ENCODE results near the gene ADARB1.
"Not testable (repeated sequence)": the region's sequence is repeated elsewhere in the genome, so short reads cannot be mapped to it uniquely, and the experiment has no call there.

ADARB1 gene, protein sequence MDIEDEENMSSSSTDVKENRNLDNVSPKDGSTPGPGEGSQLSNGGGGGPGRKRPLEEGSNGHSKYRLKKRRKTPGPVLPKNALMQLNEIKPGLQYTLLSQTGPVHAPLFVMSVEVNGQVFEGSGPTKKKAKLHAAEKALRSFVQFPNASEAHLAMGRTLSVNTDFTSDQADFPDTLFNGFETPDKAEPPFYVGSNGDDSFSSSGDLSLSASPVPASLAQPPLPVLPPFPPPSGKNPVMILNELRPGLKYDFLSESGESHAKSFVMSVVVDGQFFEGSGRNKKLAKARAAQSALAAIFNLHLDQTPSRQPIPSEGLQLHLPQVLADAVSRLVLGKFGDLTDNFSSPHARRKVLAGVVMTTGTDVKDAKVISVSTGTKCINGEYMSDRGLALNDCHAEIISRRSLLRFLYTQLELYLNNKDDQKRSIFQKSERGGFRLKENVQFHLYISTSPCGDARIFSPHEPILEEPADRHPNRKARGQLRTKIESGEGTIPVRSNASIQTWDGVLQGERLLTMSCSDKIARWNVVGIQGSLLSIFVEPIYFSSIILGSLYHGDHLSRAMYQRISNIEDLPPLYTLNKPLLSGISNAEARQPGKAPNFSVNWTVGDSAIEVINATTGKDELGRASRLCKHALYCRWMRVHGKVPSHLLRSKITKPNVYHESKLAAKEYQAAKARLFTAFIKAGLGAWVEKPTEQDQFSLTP

GRCh38 chr21:45074048-45074817 is at the start of gene ADARB1:
ADARB1 (plus strand) TSS chr21:45074580; CDS start chr21:45171657, 97,077 bp downstream.
- DNase-seq (ENCODE audit: low spot score): peak; percentile 71

GRCh38 chr21:45026066-45026745 is 48.2 kb upstream of the ADARB1 start:
- no peak for DNase-seq (ENCODE audit: low spot score)

GRCh38 chr21:45026826-45027225 is 47.6 kb upstream of the ADARB1 start:
- no peak for DNase-seq (ENCODE audit: low spot score)

- no peak for DNase-seq (ENCODE audit: low spot score)
These were observed 46.9 kb upstream of the ADARB1 start for GRCh38 chr21:45027241-45028196.

DNA sequence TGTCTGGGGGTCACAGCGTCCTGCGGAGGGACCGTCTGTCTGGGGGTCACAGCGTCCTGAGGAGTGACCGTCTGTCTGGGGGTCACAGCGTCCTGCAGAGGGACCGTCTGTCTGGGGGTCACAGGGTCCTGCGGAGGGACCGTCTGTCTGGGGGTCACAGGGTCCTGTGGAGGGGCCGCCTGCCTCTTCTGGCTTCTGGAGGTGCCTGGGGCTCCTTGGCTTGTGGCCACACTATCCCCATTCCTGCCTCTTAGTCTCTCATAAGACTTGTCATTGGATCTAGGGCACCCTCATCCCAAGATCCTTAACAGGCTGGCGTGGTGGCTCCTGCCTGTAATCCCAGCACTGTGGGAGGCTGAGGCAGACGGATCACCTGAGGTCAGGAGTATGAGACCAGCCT is 45.7 kb upstream of the ADARB1 start:
- DNase-seq (ENCODE audit: low spot score): not testable (repeated sequence)

DNA sequence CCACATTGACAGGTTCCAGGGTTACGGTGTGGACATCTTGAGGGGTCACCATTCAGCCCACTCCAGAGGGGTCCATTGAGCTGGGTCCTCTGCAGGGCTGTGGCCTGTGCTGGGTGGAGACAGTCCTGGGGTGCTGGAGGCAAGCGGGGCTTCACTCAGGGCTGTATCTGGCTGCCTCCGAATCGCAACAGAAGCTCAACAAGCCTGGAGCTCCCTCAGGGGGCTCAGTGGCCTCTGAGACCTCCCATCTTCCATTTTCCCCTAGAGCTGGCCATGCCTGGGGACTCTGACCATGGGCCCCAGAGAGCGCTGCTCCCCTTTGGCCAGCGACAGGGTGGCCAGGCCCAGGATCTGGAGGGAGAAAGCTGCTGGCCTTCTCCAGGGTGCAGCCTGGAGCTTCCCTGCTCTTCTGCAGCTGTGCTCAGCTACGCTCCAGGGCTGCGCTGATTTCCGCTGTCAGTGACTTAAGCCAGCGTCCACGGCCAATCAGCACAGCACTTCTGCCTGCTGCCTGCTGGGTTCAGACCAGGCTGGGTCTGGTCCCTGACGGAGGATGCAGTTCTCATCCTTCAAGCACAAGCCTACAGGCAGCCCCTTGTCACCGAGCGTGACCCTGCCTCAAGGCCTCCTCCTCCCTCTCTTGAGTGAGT is 45.0 kb upstream of the ADARB1 start:
- DNase-seq (ENCODE audit: low spot score): peak; percentile 8

- no peak for DNase-seq (ENCODE audit: low spot score)
These were observed 44.3 kb upstream of the ADARB1 start for GRCh38 chr21:45029948-45030681.

DNA sequence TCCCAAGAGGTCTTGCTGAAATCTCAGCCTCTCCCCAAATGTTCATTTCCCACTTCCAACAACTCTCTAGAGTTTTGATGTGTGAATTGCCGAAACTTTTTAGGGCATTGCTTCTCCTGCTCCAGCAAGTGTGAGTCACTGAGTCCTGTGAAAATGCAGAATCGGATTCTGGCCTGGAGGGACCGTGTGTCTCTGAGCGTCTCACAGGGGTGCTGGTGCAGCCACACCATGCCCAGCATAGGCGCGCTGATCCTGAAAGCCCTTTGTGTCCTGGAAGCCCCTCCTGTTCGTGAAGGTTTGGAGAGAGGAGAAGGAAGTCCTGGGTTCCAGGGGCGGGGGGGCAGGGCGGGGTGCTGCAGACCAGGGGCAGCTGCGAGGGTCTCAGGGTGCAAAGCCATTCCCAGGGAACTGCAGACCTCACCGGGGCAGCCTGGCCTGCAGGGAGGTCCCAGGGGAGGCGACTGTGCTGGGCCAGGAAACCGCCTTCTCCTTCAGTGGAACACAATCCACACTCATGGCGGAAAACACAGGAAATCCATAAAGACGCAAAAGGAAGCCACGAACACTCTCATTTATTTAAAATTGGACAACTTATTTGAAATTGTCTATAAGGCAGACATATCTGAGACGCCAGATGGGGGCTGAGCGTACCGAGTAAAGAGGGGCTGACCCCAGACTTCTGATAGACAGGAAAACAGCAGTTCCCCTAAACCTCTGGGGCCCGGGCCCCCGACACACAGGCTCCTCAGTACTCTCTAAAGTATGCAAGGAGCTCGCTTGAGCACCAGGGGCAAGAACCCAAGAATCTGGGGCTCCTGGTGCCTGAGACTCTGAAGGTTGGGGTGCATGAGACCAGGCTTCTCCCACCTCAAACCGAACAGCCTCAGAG is 43.5 kb upstream of the ADARB1 start:
- DNase-seq (ENCODE audit: low spot score): no peak

- DNase-seq (ENCODE audit: low spot score): no peak
These were observed 42.7 kb upstream of the ADARB1 start for GRCh38 chr21:45031571-45032191.

DNA sequence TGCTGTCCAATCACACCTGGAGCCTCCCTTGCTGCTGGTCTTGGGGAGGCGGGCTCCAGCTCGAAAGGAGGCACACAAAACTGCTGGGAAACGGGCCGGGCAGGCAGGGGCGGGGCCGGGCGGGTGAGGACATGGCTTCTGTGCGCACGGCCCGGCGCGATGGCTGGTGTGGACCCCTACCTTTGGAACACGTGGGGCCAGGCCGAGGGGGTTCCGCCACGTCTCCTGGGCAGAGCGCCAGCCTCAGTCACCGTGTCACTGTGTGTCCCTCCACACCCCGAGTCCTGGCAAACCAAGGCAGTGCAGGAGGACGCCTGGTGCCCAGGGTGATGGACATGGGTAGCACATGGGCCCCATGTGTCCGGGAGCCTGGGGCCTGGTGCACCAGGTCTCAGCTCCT is 42.0 kb upstream of the ADARB1 start:
- no peak for DNase-seq (ENCODE audit: low spot score)

GRCh38 chr21:45032977-45033710 is 41.2 kb upstream of the ADARB1 start:
- no peak for DNase-seq (ENCODE audit: low spot score)

- no peak for DNase-seq (ENCODE audit: low spot score)
These were observed 40.4 kb upstream of the ADARB1 start for GRCh38 chr21:45033791-45034555.

DNA sequence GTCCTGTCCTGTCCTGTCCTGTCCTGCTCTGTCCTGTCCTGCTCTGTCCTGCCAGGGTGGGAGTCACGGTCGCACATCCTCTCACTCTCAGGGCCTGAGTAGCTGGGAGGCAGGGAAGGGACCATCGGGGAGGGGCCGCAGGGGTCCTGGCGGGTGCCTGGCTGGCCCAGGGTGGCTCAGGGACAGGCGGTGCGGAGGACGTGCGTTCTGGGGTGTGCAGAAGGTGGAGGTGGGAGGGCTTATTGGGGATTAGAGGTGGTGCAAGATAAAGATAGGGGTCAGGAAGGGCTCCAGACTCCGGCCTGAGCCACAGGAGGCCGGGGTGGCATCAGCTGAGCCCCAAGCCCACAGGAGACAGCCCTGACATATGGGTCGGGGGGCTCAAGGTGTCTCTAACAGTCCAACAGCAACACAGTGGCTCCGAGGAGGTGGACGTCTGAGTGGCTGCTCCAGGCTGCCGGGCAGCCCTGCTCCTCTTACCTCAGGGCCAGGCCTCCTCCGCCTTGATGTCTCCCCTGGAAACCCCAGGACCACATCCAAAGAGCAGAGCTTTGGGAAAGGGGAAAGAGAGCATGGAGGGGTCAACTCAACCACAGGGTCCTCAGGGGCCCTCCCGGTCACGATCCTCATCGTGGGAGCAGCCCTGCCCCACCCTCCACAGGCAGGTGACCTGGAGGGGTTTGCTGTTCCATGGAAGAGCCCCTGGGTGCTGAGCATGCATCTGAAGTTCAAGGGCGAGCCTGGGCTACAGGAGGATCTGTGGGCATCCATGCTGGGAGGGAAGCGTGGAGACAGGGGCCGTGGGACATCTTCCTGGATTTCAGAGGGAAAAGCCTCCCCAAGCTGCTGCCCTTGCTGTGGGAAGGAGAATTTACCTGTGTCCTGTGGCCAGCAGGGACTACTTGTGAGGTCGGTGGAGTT is 39.6 kb upstream of the ADARB1 start:
- DNase-seq (ENCODE audit: low spot score): no peak

DNA sequence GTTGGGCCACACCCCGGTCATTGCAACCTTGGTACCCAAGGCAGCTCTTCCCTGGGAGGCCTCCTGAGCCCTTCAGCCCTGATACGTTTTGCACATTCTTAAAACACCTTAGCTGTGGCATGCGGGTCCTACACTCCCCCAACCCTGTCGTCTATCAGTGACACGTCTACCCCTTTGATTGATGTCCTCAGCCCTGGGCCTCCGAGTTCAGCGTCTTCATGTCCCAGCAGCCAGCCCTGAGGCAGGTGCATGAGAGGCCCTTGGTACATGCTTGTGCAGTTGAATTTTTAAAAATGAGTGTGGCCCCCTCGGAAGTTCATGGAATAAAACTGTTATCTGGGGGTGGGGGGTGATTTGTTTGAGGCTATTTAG is 38.9 kb upstream of the ADARB1 start:
- DNase-seq (ENCODE audit: low spot score): no peak

DNA sequence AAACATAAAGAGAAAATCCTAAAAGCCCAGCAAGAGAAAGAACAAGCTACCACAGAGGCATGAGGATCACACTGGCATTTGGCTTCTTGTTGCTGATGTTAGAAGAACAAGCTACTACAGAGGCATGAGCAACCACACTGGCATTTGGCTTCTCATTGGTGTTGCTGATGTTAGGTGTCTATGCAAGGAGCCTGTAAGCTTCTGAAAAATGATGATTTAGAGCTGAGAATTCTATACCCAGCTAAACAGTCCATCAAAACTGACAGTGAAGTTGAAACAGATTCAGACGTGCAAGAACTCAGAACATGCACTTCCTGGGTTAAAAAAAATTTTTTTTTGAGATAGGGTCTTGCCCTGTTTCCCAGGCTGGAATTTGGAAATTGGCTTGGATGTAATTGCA is 37.8 kb upstream of the ADARB1 start:
- no peak for DNase-seq (ENCODE audit: low spot score)

- DNase-seq (ENCODE audit: low spot score): no peak
These were observed 36.4 kb upstream of the ADARB1 start for GRCh38 chr21:45037986-45038385.

All from putamen (tissue), 1 donor.